Neutrophil (primary cell): ENCODE data around the gene NAP1L4.

ENCODE experiments used
- H3K27ac ChIP-seq: fragments of 200-600 bp; sonication (generic); 2 replicates; pipeline ENCODE4 v1.5.1; 2016; ENCODE audit warnings: mild to moderate bottlenecking, moderate library complexity
- H3K27me3 ChIP-seq: fragments of 200-600 bp; sonication (generic); 2 replicates; pipeline ENCODE4 v1.6.0; 2016; ENCODE audit warnings: mild to moderate bottlenecking
- H3K36me3 ChIP-seq: fragments of 200-600 bp; sonication (generic); 2 replicates; pipeline ENCODE4 v1.5.1; 2017
- H3K4me1 ChIP-seq, 2 experiments: fragments of 200-600 bp in 1 of 2; sonication (generic) in 1 of 2; 1 replicate in 1 of 2; 2 replicates in 1 of 2; pipeline versions ENCODE4 v1.5.1 to v1.6.1; 2013 to 2016; ENCODE audit warnings: low read depth in 1 of 2, low read length in 1 of 2, mild to moderate bottlenecking in 1 of 2, moderate library complexity in 1 of 2; ENCODE audit not compliant: control insufficient read depth in 1 of 2, insufficient read depth in 1 of 2
- H3K4me3 ChIP-seq, 2 experiments: fragments of 200-600 bp in 1 of 2; sonication (generic) in 1 of 2; 1 replicate in 1 of 2; 2 replicates in 1 of 2; pipeline ENCODE4 v1.5.1; 2013 to 2016; ENCODE audit warnings: low read depth in 1 of 2, low read length in 1 of 2, mild to moderate bottlenecking in 1 of 2, moderate library complexity in 1 of 2
- H3K9me3 ChIP-seq: fragments of 200-600 bp; sonication (generic); 2 replicates; pipeline ENCODE4 v1.5.1; 2016
- CTCF ChIP-seq: fragments of 200-600 bp; sonication (generic); IDR thresholded peaks from 2 replicates; pipeline ENCODE4 v1.5.1; 2016; ENCODE audit warnings: antibody characterized with exemption

NAP1L4 gene

GRCh38 chr11:2950825-2951224 lies 41.3 kb downstream of the NAP1L4 start:
- Histone ChIP-seq H3K27ac (no peak overlapping the region), H3K4me1 (no peaks in the 10 kb centered on the region), H3K4me3 (no peak overlapping the region), H3K27me3 (no peaks in the 10 kb centered on the region), H3K36me3 (peaks cover 99% of the 10 kb centered on the region), H3K9me3 (no peaks in the 10 kb centered on the region)
- TF ChIP-seq CTCF: no peak

- H3K9me3 ChIP-seq: no peaks in the 10 kb centered on the region
- H3K27ac ChIP-seq: no peak overlapping the region
- H3K4me1 ChIP-seq: no peaks in the 10 kb centered on the region
- TF ChIP-seq CTCF: no peak
- H3K4me3 ChIP-seq: no peak overlapping the region
- H3K27me3 ChIP-seq: no peaks in the 10 kb centered on the region
- peaks cover 94% of the 10 kb centered on the region for H3K36me3 ChIP-seq
These were observed 42.2 kb downstream of the NAP1L4 start for GRCh38 chr11:2949920-2950319.

- no peak for TF ChIP-seq CTCF
- Histone ChIP-seq H3K4me3 (no peak overlapping the region), H3K27me3 (no peaks in the 10 kb centered on the region), H3K36me3 (peaks cover 91% of the 10 kb centered on the region), H3K9me3 (no peaks in the 10 kb centered on the region), H3K27ac (no peak overlapping the region), H3K4me1 (no peaks in the 10 kb centered on the region)
These were observed 44.4 kb downstream of the NAP1L4 start for GRCh38 chr11:2947744-2948143.

GRCh38 chr11:2945757-2946287 lies 46.3 kb downstream of the NAP1L4 start:
- Histone ChIP-seq H3K4me3 (no peak overlapping the region), H3K27ac (no peak overlapping the region), H3K4me1 (peaks cover 0 to under 1% of the 10 kb centered on the region in 2 experiments), H3K9me3 (no peaks in the 10 kb centered on the region), H3K27me3 (no peaks in the 10 kb centered on the region), H3K36me3 (peaks cover 72% of the 10 kb centered on the region)
- no peak for TF ChIP-seq CTCF

GRCh38 chr11:2945031-2945756 lies 46.9 kb downstream of the NAP1L4 start:
- Histone ChIP-seq H3K36me3 (peaks cover 65% of the 10 kb centered on the region), H3K4me1 (peaks cover 0 to 6% of the 10 kb centered on the region in 2 experiments), H3K27me3 (no peaks in the 10 kb centered on the region), H3K4me3 (no peak overlapping the region), H3K9me3 (no peaks in the 10 kb centered on the region), H3K27ac (no peak overlapping the region)
- no peak for TF ChIP-seq CTCF
